ENCODE results near the gene DPF1.

The DPF1 gene

DNA sequence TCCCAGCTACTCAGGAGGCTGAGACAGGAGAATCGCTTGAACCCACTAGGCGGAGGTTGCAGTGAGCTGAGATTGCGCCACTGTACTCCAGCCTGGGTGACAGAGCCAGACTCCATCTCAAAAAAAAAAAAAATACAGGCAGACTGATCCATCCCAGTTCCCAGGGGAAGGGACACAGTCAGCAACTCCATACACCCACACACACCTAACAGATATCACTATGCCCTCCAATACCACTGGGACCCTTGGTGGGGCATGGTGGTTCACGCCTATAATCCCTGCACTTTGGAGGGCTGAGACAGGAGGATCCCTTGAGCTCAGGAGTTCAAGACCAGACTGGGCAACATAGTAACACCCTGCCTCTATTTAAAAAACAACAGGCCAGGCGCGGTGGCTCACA lies 2.6 kb downstream of the DPF1 start:
- DNase-seq (ENCODE audit: low read depth in 2 of 2): no peak

GRCh38 chr19:38219221-38219620 lies 4.8 kb downstream of the DPF1 start:
- no peak for DNase-seq (ENCODE audit: low read depth in 2 of 2)

DNA sequence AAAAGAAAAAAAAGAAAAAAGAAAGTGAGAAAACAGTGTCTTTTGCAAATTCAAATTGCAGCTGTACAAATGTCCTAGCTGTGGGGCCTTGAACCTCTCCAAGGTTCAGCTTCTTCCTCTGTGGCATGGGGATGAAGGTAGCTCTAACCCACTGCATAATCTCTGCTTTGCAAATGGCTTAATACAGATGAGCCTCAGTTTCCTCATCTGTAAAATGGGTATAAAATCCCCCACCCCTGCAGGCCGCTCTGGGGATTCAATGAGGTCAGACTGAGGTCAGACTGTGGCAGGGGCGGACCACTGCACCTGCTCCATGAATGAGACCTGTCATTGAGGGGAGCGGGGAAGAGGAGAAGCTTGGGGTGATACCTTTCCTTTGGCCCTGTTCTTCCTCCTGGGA lies 5.8 kb downstream of the DPF1 start:
- no peak for DNase-seq (ENCODE audit: low read depth in 2 of 2)

DNA sequence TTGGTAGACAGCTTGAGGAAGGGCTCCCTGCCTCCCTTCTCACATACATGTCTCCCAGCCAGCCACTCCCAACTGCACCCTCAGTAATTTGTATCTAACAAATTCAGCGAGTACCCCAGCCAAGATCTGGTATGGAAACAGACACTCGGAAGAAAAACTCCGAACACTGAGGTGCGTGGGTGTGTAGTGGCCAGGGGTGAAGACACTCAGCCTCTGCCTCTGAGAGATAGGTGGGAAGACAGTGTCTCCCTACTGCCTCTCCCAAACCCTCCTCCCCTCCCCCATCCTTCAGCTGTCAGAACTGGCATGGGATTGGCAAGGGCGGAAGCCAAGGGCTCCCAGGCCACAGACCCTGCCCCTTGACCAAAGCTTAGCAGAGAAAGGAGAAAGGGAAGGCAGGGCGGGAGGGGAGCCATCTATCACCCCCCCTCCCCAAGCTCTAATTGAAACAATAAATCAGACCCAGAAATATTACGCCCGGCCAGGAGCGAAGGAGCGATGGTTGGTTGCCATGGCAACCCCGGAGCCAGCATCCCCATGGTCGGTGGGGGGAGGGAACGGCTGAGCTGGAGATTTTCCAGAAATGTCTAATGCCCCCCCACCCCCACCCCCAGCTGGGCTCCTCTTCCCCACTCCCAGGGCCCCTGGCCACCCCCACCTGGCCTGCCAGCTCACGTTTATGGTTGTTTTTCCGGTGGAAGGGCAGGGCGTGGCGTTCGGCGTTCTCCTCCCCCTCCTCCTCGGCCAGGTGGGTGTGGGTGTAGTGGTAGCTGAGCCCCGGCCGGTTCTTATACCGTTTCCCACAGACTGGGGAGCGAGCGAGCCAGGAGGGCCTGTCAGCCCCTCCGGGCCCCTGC lies 7.0 kb downstream of the DPF1 start:
- no peak for DNase-seq (ENCODE audit: low read depth in 2 of 2)

GRCh38 chr19:38213911-38214625 lies 10.0 kb downstream of the DPF1 start:
- DNase-seq (ENCODE audit: low read depth in 2 of 2): peak; percentile 65 to 69

- DNase-seq (ENCODE audit: low read depth in 2 of 2): no peak
Measured at GRCh38 chr19:38213469-38213868, 10.6 kb downstream of the DPF1 start.

DNA sequence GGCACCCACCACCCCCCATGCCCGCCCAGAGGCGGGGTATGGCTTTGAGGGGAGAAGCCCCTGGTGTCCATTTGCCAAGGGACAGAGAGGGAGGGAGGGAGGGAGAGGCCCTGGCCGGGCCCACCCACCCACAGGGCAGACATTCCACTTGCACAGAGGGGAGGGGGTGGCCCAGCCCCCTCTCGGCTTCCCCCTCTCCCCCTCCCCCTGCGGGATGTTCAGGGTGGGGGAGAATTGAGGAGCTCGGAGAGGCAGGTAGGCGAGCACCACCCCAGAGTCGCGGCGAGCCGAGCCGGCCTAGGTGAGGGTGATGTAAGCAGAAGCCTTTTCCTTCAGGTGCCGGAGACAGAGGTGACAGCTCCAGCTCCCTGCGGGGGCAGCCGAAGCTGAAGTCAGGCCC lies 12.3 kb downstream of the DPF1 start:
- no peak for DNase-seq (ENCODE audit: low read depth in 2 of 2)

- DNase-seq (ENCODE audit: low read depth in 2 of 2): no peak
Measured at GRCh38 chr19:38211151-38211591, 12.9 kb downstream of the DPF1 start.

DNA sequence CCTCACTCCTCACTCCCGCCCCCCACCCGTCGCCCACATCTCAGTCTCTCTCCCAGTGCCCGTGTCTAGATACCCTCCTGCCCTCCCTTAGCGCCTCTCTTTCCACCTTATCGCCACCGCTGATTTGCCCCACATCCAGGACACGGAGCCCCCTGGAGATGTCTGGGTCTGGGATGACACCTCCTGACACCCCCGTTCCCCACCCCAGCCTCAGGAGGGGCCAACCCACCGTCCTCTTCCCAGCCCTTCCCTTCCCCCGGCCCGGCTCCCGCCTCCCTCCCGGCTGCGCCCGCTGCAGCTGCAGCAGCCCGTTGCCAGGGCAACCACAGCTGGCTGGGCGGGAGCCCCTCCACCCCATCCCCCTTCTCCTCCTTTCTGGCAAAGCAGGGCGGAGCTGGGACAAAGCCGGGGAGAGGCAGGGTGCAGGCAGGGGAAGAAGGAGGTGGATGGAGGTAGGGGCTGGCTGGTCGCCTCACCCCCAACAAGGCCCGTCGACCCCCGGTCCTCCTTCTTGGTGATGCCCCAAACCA lies 13.5 kb downstream of the DPF1 start:
- DNase-seq (ENCODE audit: low read depth in 2 of 2): no peak

DNA sequence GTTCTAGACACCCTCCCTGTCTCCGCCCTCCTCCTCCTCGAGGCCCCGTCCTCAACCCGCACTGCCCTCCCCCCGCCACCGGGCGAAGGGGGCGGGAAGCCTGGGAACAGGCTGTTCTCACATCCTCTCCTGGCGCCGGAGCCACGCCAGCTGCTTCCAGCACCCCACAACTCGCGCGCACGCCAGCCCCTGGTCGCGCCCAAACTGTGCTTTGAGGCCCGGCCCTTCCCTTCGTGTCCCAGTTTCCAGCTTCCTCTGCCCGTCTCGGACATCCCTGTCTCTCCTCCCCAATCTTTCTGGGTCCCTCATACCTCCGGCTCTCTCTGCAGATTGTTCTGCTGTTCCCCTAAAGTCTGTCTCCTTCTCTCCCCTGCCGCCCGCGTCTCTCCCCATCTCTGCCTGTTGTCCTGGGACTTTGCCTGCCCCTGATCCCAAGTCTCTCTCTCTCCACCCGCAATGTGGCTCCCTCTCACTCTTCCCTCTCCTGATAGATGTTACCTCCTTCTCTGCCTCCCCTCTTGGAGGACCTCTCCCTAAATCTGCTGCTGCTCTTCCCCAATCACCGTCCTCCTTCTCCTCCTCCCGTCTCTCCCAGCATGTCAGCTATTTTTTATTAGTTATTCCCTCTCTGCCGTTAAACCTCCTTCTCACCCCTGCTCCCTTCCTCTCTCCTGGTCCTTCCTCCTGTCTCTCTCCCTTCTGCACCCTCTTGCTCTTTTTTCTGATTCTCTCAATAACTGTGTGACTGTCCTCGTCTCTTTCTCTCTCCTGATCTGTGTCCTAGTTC lies 14.2 kb downstream of the DPF1 start:
- DNase-seq (ENCODE audit: low read depth in 2 of 2): no peak

GRCh38 chr19:38209152-38209551 lies 14.9 kb downstream of the DPF1 start:
- no peak for DNase-seq (ENCODE audit: low read depth in 2 of 2)

DNA sequence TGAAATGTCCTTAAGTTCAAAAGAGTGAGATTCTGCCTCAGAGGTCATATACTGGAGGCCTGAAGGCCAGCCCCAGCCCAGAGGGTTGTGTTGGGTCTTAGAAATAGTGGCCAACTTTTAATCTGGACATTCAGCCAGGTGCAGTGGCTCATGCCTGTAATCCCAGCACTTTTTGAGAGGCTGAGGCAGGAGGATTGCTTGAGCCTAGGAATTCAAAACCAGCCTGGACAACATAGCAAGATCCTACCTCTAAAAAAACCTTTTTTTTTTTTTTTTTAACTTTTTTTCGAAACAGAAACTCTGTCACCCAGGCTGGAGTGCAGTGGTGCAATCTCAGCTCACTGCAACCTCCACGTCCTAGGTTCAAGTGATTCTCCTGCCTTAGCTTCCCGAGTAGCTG lies 15.5 kb downstream of the DPF1 start:
- DNase-seq (ENCODE audit: low read depth in 2 of 2): no peak

DNA sequence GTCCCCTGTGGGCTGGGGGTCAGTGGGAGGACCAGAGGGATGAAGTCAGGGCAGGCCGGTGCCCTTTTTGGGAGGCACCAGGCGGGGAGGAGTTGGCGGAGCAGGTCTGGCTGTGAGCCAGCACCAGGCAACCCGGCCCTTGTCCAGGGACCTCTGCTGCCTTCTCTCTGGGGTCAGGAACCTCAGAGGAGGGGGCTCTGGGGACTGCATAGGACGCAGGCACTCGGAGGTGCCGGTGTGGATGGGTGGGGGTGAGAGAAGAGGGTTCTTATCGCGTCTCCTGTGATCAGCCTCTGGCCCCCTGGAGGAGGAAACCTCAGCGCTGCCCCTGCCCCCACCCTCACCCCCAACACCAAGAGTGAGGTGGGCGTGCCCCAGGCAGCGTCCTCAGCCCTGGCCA lies 16.5 kb downstream of the DPF1 start:
- no peak for DNase-seq (ENCODE audit: low read depth in 2 of 2)

DNA sequence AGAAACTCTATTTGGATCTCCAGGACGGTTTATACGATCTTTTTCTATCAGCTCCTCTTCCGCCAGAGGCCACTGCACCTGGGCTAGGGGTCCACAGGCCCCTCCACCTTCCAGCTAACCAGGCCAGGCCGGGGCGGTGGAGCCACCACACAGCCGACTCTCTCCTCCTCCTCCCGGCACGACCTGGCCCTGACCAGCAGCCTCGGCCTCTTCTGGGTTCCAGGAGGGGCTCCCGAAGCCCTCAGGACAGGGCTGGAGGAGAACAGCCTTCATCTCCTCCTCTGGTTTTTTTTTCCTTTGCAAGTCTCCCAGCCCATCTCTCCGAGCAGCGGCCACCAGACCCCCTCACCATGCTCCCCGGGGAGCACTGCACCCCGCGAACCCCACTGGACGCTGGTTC lies 17.1 kb downstream of the DPF1 start:
- no peak for DNase-seq (ENCODE audit: low read depth in 2 of 2)

DNA sequence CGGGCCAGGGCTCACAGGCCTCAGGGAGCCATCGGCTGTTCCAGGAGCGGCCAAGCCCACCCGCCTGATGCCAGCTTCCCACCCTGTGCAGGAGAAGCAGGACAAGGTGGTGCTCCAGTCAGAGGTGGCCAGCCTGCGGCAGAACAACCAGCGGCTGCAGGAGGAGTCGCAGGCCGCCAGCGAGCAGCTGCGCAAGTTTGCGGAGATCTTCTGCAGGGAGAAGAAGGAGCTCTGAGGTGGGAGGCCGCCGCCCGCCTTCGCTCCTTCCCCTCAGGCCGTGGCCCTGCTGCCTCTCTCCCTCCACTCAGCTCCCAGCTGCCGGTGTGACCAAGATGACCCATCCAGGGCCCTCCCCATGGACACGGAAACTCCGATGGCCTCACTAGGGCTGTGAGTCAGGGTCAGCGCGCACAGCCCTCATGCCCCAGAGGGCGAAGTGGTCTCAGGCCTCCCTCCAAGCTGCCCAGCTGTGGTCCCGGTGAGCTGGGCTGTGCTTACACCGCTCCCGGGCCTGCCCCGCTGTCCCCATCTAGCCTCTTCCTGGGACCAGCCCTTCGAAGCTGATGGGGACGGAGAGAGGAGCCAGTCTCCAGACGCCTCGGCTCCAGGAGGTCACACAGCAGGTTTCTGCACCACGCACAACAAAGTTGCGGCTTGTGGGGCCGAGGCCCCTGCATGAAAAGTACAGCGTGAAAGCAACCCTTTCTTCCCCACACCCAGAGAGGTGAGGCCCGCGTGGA lies 17.8 kb downstream of the DPF1 start:
- DNase-seq (ENCODE audit: low read depth in 2 of 2): no peak

DNA sequence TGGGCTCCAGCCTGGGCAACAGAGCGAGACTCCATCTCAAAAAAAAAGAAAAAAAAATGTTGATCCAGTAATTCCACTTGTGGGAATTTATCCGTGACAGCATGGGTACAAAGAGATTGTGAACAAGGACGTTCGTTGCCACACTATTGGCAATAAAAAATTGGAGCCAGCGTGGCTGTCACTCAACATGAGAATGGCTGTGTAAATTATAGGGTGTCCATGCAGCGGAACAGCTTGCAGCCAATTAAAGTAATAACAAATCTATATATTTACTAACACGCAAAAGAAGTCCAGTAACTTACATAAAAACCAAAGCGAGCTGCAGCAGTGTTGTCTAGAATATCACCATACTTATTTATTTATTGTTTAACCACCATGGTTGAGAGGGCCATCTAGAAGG lies 19.3 kb downstream of the DPF1 start:
- no peak for DNase-seq (ENCODE audit: low read depth in 2 of 2)

GRCh38 chr19:38204096-38204495 lies 19.9 kb downstream of the DPF1 start:
- DNase-seq (ENCODE audit: low read depth in 2 of 2): no peak

- DNase-seq (ENCODE audit: low read depth in 2 of 2): no peak
Measured at GRCh38 chr19:38203197-38203596, 20.8 kb downstream of the DPF1 start.

DNA sequence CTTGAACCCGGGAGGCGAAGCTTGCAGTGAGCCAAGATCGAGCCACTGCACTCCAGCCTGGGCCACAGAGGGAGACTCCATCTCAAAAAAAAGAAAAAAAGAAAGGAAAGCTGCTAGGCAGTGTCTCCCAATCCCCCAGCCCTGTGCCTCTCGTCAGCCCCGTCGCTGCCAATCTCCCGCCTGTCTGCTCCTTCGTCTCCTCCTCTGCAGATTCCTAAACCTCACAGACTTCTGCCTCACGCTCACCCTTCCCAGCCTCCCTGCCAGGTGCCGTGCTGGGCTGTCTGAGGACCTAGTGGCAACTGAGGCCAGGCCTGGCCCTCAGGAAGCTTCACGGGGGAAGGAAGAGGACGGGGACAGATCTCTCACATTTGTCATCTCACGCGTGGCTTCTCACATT lies 21.5 kb downstream of the DPF1 start:
- DNase-seq (ENCODE audit: low read depth in 2 of 2): no peak

GRCh38 chr19:38201731-38202130 lies 22.3 kb downstream of the DPF1 start:
- DNase-seq (ENCODE audit: low read depth in 2 of 2): no peak

DNA sequence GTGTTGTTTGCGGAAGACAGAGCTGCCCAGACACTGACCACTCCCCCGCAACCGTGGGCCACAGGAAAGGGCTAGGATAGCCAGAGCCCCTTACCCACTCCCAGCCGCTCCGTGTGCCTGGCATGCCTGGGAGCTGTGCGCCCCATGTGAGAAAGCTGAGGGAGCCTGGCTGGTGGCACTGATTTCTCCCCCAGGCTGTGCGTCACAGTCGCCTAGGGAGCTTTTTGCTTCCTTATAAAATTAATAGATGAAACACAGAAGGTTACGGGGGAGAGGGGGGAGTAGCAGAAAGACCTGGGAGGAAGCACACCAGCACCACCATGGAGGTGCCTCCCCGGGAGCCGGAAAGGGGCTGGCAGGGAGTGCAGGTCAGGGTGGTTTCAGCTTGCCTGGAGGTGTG lies 24.7 kb downstream of the DPF1 start:
- DNase-seq (ENCODE audit: low read depth in 2 of 2): no peak

All from stimulated activated CD4-positive, alpha-beta T cell treated with anti-CD3 and anti-CD28 coated beads, Interleukin-15, amount 100 ng/mL, for 48 hours (primary cell).